Brain microvascular endothelial cell (primary cell): Measurements from ENCODE around the gene ZCCHC8.

ENCODE experiments used
- DNase-seq: peaks from one replicate; pipeline ENCODE4 v3.0.0-alpha.2; 2020
- H3K27ac ChIP-seq: fragments of 250-450 bp; sonication (Bioruptor Pico); 2 replicates; pipeline ENCODE4 v1.5.1; 2020; ENCODE audit warnings: mild to moderate bottlenecking, moderate library complexity
- H3K27me3 ChIP-seq: fragments of 250-450 bp; sonication (Bioruptor Pico); replicated peaks from 2 replicates; pipeline ENCODE4 v1.5.1; 2020; ENCODE audit warnings: mild to moderate bottlenecking
- H3K36me3 ChIP-seq: fragments of 250-450 bp; sonication (Bioruptor Pico); replicated peaks from 2 replicates; pipeline ENCODE4 v1.5.1; 2020; ENCODE audit warnings: mild to moderate bottlenecking
- H3K4me3 ChIP-seq: 2 replicates; pipeline ENCODE4 v1.5.1; 2011; ENCODE audit warnings: low read depth, mild to moderate bottlenecking, control low read depth, low read length, moderate library complexity
- CTCF ChIP-seq: IDR thresholded peaks from 2 replicates; pipeline ENCODE4 v1.5.1; 2011; ENCODE audit warnings: low read depth, mild to moderate bottlenecking, moderate library complexity, low read length, control low read depth, inconsistent platforms; ENCODE audit errors: missing control alignments
- in situ Hi-C: cut with HindIII; loops from 2 replicates; pipeline ENCODE4 v1.10.0; 2017; ENCODE audit warnings: low sequenced_read_pairs, low pct_ligation_motif_present

The ZCCHC8 gene

GRCh38 chr12:122523846-122524718, 23.4 kb upstream of the ZCCHC8 start:
- H3K36me3 ChIP-seq, result peaks cover 42% of the 10 kb centered on the region
- in situ Hi-C loops, result no loop called here
- H3K4me3 ChIP-seq, result peak overlapping the region; percentile 64
- TF ChIP-seq CTCF, result no peak
- no peak for DNase-seq
- no peaks in the 10 kb centered on the region for H3K27me3 ChIP-seq
- H3K27ac ChIP-seq, result peak overlapping the region; percentile 68

GRCh38 chr12:122523280-122523679, 22.5 kb upstream of the ZCCHC8 start:
- DNase-seq, result peak; percentile 56
- H3K36me3 ChIP-seq, result peaks cover 50% of the 10 kb centered on the region

GRCh38 chr12:122520676-122521075, 19.9 kb upstream of the ZCCHC8 start:
- in situ Hi-C loops, result no loop called here
- DNase-seq, result no peak
- Histone ChIP-seq H3K27me3 (no peaks in the 10 kb centered on the region), H3K36me3 (peaks cover 72% of the 10 kb centered on the region), H3K4me3 (no peak overlapping the region), H3K27ac (no peak overlapping the region)
- TF ChIP-seq CTCF, result no peak

More at GRCh38 chr12:122523280-122523679, 22.5 kb upstream of the ZCCHC8 start:
- Histone ChIP-seq H3K27ac (peak overlapping the region; percentile 68), H3K4me3 (peak overlapping the region; percentile 10), H3K27me3 (no peaks in the 10 kb centered on the region)
- no peak for TF ChIP-seq CTCF
- in situ Hi-C loops, result no loop called here

DNA sequence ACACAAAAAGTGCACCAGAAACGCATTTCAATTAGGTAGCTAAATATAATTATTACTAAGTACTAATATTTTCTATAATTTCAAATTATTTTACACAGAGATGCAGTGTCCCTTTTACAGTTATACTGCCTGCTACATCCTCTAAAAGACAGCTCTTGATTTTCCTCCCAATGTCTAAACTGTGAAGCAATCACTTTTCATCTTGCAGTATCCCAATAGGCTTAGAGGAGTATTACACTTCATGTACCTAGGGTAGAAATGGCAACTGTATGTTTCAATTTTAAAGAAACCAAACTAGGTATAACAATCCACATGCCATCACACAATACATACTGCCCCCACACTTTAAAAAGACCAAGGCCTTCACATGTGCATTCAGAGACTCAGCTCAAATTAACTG, 18.7 kb upstream of the ZCCHC8 start:
- DNase-seq, result no peak
- in situ Hi-C loops, result no loop called here
- Histone ChIP-seq H3K27me3 (no peaks in the 10 kb centered on the region), H3K36me3 (peaks cover 78% of the 10 kb centered on the region), H3K4me3 (no peak overlapping the region), H3K27ac (no peak overlapping the region)
- TF ChIP-seq CTCF, result no peak

- TF ChIP-seq CTCF, result no peak
- no peaks in the 10 kb centered on the region for H3K27me3 ChIP-seq
- no peak for DNase-seq
- in situ Hi-C loops, result no loop called here
- peaks cover 76% of the 10 kb centered on the region for H3K36me3 ChIP-seq
- H3K27ac ChIP-seq, result peak overlapping the region; percentile 85
- no peak overlapping the region for H3K4me3 ChIP-seq
Measured at GRCh38 chr12:122518908-122519307, 18.2 kb upstream of the ZCCHC8 start.
